ENCODE data around the gene KCNQ1.
"Not testable (repeated sequence)": the region's sequence is repeated elsewhere in the genome, so short reads cannot be mapped to it uniquely, and the experiment has no call there.

Gene KCNQ1

GRCh38 chr11:2631161-2631560, 186.4 kb downstream of the KCNQ1 start:
- no peak for DNase-seq

GRCh38 chr11:2639763-2640162, 195.0 kb downstream of the KCNQ1 start:
- not testable (repeated sequence) for DNase-seq

- no peak for DNase-seq
These were observed 196.8 kb downstream of the KCNQ1 start for GRCh38 chr11:2641623-2642022.

- DNase-seq: no peak
These were observed 198.9 kb downstream of the KCNQ1 start for GRCh38 chr11:2643746-2644145.

DNA sequence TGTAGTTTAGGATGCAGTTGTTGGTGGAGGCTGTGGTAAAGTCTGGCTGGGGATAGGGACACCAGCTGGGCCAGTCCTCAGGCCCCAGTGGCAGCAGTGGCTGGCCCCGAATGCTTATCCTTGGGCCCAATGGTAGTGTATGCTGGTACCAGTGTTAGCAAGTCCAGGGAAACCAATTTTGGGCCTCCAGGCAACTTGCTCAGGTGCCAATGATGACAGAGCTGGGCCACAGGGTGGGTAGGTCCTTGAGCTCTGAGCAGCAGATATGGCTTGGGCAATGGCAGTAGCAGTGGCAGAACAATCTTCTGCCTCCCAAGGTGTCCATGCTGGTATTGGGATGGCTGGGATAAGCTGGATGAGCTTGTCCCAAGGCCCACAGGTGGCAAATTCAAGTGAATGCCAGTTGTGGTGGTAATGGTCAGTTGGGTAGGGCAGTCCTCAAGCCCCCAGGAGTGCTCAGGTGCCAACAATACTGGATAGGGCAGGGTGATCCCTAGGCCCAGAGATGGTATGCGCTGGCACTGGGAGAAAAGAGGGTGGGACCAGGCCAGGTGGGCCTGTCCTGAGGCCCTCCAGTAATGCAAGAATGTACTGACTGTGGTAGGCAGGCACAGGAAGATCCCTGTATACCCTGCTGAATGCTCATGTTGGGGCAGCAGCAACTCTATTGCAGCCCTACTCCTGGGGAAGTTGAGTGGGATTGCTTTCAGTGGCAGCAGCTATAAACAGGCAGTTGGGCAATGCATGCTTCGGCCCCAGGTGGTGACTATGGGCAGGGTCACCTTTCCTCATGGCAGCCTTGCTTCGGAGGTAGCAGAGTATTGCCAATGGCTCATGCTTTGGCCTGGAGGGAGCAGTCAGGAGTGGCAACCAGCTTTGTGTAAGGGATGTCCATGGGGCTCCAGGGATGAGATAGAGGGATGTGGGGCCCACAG, 200.3 kb downstream of the KCNQ1 start:
- DNase-seq: no peak

- no peak for DNase-seq
These were observed 200.9 kb downstream of the KCNQ1 start for GRCh38 chr11:2645779-2646118.

- no peak for DNase-seq
These were observed 202.4 kb downstream of the KCNQ1 start for GRCh38 chr11:2647167-2647566.

DNA sequence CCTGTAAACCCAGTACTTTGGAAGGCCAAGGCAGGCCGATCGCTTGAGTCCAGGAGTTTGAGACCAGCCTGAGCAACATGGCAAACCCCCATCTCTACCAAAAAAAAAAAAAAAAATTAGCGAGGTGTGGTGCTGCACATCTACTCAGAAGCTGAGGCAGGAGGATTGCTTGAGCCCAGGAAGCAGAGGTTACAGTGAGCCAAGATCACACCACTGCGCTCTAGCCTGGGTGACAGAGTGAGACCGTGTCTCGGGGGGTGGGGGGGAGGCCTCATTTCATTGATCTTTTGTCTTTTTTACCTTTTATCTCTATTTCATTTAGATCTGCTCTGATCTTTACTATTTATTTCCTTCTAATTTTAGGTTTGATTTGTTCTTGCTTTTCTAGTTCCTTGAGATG, 203.1 kb downstream of the KCNQ1 start:
- no peak for DNase-seq

DNA sequence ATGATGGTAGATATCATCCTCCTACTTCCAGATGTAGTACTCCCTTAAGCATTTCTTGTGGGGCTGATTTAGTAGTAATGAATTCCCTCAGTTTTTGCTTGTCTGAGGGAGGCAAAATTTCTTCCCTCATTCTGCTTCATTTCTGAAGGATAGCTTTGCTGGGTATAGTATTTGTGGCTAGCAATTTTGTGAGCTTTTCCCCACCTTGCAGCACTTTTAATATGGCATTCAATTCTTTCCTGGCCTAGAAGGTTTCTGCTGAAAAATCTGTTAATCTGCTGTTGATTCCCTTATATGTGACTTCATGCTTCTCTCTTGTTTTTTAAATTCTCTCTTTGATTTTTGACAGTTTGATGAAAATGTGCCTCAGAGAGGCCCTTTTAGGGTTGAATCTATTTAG, 204.6 kb downstream of the KCNQ1 start:
- DNase-seq: no peak

- no peak for DNase-seq
These were observed 205.0 kb downstream of the KCNQ1 start for GRCh38 chr11:2649848-2650247.

DNA sequence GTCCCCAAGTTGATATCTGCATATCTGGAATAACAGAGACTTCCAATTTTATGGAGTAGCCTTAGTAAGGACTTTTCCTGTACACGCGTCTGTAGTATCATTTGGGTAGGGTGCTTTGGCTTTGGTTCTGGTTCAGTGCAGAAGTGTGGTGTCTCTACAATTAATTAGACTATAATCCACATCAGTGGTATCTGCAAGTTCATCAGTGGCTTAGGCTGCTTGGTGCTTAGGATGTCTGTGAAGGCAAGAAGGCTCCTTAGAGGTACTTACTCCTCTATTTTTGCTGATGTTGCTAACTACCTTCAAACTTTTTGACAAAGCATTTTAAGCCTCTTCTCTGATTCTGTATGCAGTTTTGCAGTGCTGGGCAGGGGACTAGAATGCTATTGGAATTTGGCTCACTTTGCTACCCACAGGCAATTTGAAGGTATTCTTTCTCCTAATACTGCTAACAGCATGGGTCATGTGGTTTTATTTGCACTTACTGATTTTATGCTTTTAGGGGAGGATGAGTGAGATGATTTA, 205.6 kb downstream of the KCNQ1 start:
- no peak for DNase-seq

DNA sequence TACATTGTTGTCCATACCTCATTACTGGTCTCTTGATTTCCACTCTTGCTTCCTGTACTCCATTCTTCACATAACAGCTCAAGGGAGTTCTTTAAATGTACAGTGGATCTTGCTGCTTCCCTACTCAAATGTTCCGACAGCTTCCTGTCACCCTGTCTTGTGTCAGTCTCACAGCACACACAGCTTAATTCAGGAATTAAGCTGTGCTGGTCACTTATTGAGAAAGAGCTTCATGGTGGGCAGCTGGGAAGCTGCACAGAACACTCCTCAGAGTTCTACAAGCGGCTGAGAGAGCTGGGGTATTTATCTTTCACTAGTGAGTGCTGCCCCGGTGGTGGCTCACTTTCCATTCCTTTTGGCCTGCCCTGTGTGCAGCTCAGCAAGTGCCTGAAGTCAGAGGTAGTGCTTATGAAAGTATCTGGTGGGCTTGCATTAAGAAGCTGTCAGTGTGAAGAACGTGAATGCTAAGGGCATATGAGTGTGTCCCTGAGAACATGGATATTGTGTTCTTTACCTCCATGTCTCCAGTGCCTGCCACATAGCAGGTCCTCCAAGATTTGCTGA, 206.3 kb downstream of the KCNQ1 start:
- DNase-seq: no peak

DNA sequence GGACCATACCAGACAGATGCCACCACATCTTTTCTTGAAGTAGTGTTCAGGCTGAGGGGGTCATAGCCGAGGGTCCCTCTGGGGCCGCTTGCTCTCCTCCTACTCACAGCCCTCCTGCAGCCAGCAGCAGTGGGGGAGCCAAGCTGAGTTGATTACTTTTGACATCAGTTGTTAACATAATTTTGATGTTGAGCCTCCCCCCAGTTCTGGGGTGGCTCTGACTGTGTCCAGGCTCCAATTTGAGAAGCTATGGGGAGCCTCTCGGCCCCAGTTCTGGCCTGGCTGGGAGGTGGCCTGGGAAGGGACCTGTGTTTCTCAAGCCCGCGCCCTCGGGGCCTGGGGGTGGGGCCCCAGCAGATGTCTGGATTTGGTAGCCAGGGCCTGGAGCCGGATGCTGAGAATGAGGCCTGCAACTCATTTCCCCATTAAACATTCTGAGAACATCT, 207.0 kb downstream of the KCNQ1 start:
- no peak for DNase-seq

GRCh38 chr11:2652333-2653197, 207.8 kb downstream of the KCNQ1 start:
- DNase-seq: no peak

GRCh38 chr11:2653198-2653551, 208.4 kb downstream of the KCNQ1 start:
- DNase-seq: no peak

DNA sequence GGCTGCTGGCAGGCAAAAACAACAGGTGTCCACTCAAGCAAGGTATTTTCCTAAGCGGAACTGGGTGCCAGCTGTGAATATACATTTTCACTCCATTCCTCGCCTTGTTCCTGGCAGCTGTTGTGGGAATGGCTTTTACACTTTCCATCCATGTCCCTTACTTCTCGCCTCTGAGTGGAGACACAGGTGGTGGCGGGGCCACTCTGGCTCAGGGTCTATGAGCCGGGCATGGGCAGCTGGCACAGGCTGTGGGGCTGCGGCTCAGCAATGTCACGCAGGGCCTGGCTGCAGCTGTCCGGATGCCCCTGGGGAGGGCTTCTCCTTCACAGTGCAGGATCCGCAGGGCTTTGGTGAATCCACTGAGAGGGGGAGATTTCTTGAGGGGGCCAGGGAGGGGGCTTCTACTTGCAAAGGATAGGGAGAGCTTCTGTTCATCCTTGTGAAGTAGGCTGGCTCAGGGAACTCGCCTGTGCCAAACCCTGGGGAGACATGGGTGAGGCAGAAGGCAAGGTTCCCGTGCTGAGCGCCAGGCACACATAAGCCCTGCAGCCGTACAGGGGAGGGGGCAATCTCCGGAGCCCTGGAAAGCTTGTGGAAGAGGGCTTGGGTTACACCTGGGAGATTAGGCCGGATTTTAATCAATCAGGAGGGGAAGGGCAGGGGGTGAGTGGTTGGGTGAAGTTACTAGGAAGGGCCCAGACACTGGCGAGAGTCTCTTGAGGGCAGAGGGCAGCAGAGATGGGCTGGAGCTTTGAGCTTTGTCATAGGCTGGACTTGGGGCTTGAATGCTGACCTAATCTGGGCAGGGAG, 209.3 kb downstream of the KCNQ1 start:
- no peak for DNase-seq

DNA sequence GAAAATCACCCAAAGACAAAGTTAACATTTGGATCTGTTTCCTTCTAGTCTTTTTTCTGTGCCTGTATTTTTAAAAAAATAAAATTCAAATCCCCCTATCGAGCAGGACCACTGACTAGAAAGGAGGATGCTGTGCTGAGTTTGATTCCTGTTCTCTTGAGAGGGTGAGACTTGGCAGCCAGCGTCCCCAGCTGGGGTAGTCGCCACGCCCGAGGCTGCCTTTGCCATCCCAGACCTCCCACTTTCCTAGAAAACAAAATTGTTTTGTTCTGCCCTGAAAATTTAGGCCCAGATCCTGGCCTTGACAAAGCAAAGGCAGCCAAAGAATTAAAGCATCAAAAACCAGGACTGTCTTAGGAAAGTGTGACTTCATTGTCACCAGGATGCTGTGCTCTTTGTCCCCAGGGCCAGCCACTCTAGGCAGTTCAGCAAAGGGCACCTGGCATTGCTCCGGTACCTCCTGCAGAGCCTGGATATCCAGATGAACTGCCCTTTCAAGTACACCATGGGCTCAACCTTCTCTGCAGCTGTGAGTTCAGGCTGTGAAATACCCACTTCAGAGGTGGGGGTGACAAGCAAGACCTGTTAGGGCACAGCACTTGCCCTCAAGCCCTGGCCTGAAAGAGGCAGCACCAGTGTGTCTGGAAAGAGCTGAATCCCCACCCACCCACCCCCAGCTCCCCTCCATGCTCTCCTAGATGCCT, 210.4 kb downstream of the KCNQ1 start:
- no peak for DNase-seq

DNA sequence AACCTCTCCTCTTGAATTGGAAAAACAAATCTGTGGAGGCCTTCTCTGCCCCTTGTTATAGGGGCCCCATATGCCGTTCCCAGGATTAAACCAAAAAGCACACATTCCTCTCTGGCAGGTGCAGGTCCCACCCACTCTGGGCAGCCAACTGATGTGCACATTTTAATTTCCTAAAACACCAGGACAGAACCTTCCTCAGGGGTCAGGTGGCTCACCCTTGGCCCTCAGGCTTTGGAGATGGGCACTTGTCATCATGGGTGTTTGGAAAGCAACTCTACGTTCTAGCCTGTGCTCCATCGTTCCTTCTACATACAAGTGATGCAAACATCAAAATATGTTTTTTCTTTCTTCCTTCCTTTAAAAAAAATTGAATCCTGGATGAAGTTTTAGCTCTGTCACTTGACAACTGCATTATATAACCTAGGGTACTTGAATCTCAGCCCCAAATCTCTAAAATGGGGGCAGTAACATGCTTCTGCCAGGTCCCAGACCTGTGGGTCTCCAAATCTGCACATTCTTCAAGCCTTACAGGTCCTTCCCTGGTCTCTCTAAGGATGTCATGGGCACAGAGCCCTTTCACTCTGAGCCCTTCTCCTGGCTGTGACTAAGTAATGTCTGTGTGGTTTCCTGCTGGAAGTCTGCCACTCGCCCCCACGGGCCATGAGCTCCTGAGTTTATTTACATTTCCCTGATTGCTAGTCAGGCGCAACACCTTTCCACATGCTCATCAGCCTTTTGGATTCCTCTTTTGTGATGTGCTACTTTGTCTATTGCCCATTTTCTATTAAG, 211.2 kb downstream of the KCNQ1 start:
- DNase-seq: no peak

GRCh38 chr11:2656859-2657258, 212.1 kb downstream of the KCNQ1 start:
- no peak for DNase-seq

DNA sequence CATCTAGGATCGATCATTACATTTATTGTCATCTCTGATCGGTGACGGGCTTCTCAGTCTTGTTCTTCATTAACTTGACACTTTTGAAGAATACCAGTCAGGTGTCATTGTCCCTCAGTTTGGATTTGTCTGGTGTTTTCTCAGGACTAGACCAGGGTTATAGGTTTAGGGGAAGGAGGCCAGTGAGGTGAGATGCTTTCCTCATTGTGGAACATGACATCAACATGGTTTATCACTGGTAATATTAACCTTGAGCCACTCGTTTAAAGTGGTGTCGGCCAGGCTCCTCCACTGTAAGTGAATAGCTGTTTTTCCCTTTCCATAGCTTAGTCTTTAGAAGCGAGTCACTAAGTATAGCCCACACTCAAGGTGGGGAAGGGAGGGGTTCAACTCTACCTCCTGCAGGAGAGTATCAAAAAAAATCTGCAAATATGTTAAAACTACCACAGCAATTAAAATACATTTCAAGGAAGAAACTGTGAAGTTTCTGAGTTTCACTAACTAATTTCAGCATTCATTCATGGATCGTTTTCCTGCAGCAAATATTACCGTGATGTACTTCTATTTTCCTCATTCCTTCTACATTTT, 213.0 kb downstream of the KCNQ1 start:
- DNase-seq: no peak
